IPS-11a (cell line): ENCODE results near the gene THSD4.

Source experiments
- H3K4me3 ChIP-seq: one replicate; pipeline ENCODE4 v1.5.1; 2013; ENCODE audit warnings: low read depth, low read length, control low read depth

The THSD4 gene

DNA sequence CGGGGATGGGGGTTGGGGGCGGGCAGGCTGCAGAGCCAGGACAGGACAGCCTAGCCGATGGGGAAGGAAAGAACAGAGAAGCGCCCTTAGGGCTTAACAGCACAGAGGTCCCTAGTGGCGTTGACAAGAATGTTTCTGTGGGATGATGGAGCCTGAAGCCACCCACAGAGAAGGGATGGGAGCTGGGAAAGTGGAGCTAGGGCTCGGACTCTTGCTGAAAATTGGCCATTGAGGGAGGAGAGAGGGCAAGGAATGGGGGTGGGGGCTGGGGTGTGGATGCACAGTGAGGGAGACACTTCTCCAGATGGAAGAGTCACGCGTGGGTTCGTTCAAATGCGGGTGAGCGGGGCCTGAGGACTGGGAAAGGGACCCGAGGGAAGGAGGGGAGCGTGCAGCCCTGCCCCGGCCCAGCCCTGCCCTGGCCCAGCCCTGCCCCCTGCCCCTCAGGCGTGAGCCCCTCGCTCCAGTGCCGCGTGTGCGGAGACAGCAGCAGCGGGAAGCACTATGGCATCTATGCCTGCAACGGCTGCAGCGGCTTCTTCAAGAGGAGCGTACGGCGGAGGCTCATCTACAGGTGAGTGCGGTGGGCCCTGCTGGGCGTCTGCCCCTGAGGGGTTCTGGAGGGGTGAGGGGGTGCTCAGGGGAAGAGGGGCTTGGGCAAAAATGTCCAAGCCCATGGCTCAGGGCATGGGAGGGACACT lies 695.9 kb downstream of the THSD4 start:
- no peak overlapping the region for H3K4me3 ChIP-seq

DNA sequence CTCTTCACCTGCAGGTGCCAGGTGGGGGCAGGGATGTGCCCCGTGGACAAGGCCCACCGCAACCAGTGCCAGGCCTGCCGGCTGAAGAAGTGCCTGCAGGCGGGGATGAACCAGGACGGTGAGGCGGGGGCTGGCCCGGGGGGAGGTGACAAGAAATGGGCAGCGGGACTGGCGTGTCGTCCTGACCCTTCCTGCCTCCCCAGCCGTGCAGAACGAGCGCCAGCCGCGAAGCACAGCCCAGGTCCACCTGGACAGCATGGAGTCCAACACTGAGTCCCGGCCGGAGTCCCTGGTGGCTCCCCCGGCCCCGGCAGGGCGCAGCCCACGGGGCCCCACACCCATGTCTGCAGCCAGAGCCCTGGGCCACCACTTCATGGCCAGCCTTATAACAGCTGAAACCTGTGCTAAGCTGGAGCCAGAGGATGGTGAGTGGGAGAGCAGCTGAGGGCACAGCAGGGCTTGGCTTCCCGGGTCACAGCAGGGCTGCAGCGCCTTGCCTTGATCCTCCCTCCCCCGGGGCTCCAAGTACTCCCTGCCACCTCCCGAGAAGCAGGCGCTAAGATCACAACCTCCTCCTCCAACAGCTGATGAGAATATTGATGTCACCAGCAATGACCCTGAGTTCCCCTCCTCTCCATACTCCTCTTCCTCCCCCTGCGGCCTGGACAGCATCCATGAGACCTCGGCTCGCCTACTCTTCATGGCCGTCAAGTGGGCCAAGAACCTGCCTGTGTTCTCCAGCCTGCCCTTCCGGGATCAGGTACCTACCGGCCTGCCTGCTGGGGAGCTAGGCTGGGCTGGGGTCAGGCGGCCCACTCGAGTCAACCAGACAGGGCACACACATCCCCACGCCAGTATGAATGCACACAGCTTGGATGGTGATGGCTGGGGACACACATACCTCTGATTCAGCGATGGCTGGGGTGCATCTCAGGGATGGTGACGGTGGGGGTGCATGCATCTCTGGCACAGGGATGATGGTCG lies 696.8 kb downstream of the THSD4 start:
- H3K4me3 ChIP-seq = no peak overlapping the region

DNA sequence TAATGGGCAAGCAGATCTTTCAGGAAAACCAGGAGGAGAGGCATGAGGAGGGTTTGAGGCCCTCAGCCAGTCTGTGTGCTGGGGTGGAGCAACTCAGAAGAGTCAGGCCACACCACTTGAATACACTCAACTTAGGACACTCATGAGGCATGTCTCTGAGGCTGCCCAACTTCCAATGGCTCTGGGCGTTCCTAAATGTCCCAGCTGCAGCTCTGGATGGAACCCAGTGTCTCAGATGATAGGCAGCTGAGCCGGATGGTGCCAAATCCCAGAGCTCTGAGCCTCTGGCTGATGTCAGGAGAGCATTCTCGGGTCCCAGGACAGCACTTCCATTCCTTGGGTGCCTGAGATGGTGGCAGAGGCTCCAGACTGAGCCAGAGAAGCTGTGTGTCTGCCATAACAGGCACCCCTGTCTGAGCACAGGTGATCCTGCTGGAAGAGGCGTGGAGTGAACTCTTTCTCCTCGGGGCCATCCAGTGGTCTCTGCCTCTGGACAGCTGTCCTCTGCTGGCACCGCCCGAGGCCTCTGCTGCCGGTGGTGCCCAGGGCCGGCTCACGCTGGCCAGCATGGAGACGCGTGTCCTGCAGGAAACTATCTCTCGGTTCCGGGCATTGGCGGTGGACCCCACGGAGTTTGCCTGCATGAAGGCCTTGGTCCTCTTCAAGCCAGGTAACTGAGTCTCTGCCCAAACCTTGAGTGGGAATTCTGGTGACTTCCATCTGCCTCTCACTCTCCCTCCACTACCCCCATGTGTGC lies 697.9 kb downstream of the THSD4 start:
- H3K4me3 ChIP-seq = no peak overlapping the region

- no peak overlapping the region for H3K4me3 ChIP-seq
These were observed 698.6 kb downstream of the THSD4 start for GRCh38 chr15:71813723-71814470.

- H3K4me3 ChIP-seq = no peak overlapping the region
These were observed 700.0 kb downstream of the THSD4 start for GRCh38 chr15:71815301-71815700.

DNA sequence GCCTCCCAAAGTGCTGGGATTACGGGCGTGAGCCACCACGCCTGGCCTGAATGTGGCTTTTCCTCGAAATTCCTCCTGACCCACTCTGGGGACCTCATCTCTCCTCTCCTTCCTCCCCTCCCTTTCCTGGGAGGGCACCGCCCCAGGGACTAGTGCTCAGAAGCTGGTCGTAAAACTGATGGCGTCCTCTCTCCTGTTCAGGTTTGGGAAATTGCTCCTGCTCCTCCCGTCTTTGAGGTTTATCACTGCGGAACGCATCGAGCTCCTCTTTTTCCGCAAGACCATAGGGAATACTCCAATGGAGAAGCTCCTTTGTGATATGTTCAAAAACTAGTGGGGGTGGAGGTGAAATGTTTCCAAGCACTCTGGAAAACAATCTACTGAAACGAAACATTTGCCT lies 702.1 kb downstream of the THSD4 start:
- H3K4me3 ChIP-seq = no peak overlapping the region

GRCh38 chr15:71820127-71820526 lies 704.9 kb downstream of the THSD4 start:
- H3K4me3 ChIP-seq = no peak overlapping the region

DNA sequence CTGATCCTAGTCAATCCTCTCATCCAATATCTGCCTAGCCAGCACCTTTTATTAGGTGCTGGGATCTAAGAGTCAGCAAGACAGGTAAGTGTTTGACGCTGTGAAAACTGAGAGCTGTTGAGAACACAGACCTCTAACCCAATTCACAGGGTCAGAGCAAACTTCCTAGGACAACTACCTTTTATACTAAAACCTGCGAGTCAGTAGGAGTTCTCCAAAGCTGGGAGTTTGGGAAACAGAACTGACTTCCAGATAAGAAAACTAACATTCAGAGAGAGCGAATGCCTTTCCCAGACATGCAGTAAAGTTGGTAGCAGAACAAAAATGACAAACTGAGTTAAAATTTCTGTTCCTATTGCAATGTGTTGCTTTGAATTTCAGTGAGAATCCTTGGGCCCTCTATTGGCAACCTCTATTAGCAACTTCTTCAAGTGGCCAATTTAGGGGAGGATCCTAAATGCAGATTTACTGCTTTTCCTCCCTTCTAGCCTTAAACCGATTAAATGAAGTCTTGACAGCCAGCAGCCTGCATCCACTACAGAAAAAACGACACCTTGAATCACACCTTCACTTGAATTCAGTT lies 706.4 kb downstream of the THSD4 start:
- no peak overlapping the region for H3K4me3 ChIP-seq

GRCh38 chr15:71822890-71823630 lies 707.8 kb downstream of the THSD4 start:
- no peak overlapping the region for H3K4me3 ChIP-seq

- H3K4me3 ChIP-seq = no peak overlapping the region
These were observed 708.5 kb downstream of the THSD4 start for GRCh38 chr15:71823801-71824200.

GRCh38 chr15:71825021-71825730 lies 709.9 kb downstream of the THSD4 start:
- no peak overlapping the region for H3K4me3 ChIP-seq

DNA sequence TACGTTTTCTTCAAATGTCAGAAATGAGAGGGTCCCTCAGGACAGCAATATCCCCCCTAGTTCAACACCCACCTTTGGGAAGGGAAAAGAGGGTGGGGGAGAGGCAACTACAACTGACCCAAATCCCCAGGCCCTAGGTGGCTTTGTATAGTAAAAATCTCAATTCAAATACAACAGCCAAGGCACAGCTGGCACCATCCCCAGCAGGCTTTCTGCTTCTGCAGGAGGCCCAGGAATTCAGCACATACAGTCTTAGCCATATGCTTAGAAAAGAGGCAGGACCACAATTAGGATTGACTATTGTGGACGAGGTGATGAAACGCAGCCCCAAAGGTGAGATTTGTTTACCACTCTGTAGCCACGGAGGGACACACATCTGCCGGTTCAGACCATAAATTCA lies 710.9 kb downstream of the THSD4 start:
- H3K4me3 ChIP-seq = no peak overlapping the region

- no peak overlapping the region for H3K4me3 ChIP-seq
These were observed 715.7 kb downstream of the THSD4 start for GRCh38 chr15:71830981-71831380.
